ENCODE results near the gene AKR1C1.
"Not testable (repeated sequence)": the region's sequence is repeated elsewhere in the genome, so short reads cannot be mapped to it uniquely, and the experiment has no call there.

Gene AKR1C1

GRCh38 chr10:4947635-4948596, 15.3 kb upstream of the AKR1C1 start:
- DNase-seq: peak; percentile 84

GRCh38 chr10:4951512-4952162, 11.6 kb upstream of the AKR1C1 start:
- DNase-seq: not testable (repeated sequence)

GRCh38 chr10:4953405-4953804, 9.8 kb upstream of the AKR1C1 start:
- DNase-seq: no peak

GRCh38 chr10:4956088-4956487, 7.1 kb upstream of the AKR1C1 start:
- not testable (repeated sequence) for DNase-seq

- DNase-seq: not testable (repeated sequence)
These were observed 6.1 kb upstream of the AKR1C1 start for GRCh38 chr10:4956955-4957645.

- not testable (repeated sequence) for DNase-seq
These were observed 1.7 kb upstream of the AKR1C1 start for GRCh38 chr10:4961558-4961957.

- not testable (repeated sequence) for DNase-seq
These were observed 907 bp upstream of the AKR1C1 start for GRCh38 chr10:4962308-4962707.

GRCh38 chr10:4963815-4964154, 570 bp downstream of the AKR1C1 start:
- DNase-seq: not testable (repeated sequence)

GRCh38 chr10:4965763-4966162, 2.5 kb downstream of the AKR1C1 start:
- DNase-seq: not testable (repeated sequence)

- DNase-seq: not testable (repeated sequence)
These were observed 4.0 kb downstream of the AKR1C1 start for GRCh38 chr10:4967189-4967588.

GRCh38 chr10:4969289-4969688, 6.1 kb downstream of the AKR1C1 start:
- not testable (repeated sequence) for DNase-seq

GRCh38 chr10:4970362-4970761, 7.1 kb downstream of the AKR1C1 start:
- not testable (repeated sequence) for DNase-seq

- DNase-seq: not testable (repeated sequence)
These were observed 9.3 kb downstream of the AKR1C1 start for GRCh38 chr10:4972369-4973142.

GRCh38 chr10:4973294-4973693, 10.1 kb downstream of the AKR1C1 start:
- DNase-seq: not testable (repeated sequence)

- not testable (repeated sequence) for DNase-seq
These were observed 11.2 kb downstream of the AKR1C1 start for GRCh38 chr10:4974400-4974799.

- no peak for DNase-seq
These were observed 13.8 kb downstream of the AKR1C1 start for GRCh38 chr10:4977025-4977424.

- DNase-seq: no peak
These were observed 15.7 kb downstream of the AKR1C1 start for GRCh38 chr10:4978870-4979269.

- no peak for DNase-seq
These were observed 17.6 kb downstream of the AKR1C1 start for GRCh38 chr10:4980793-4981192.

- peak; percentile 16 for DNase-seq
These were observed 18.7 kb downstream of the AKR1C1 start for GRCh38 chr10:4981722-4982471.

GRCh38 chr10:4982764-4983226, 19.6 kb downstream of the AKR1C1 start:
- no peak for DNase-seq

- DNase-seq: no peak
These were observed 20.5 kb downstream of the AKR1C1 start for GRCh38 chr10:4983615-4984216.
